ENCODE data around the gene VAV3.
"Not testable (repeated sequence)": the region's sequence is repeated elsewhere in the genome, so short reads cannot be mapped to it uniquely, and the experiment has no call there.

The VAV3 gene

GRCh38 chr1:107707111-107707510 is 257.9 kb downstream of the VAV3 start:
- DNase-seq, result no peak

DNA sequence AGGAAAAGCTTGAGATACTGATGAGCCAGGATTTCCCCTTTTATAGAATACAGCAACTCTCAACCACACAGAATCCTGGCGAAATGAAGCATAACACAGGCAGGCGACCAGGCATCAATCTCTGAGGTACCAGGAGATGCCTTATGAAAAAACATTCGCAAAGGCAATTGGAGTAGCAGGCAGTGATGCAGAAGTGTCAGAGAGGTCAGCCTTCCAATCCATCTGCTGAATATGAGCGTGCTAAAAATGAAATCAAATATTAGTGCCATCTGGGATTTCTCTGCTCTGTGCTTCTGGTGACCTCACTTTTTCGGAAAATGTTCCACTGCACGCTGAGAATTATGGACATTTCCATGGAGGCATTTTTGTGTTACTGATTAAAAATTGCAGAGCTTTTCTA is 258.8 kb downstream of the VAV3 start:
- DNase-seq, result no peak

- DNase-seq, result no peak
Measured at GRCh38 chr1:107704911-107705310, 260.1 kb downstream of the VAV3 start.

- DNase-seq, result no peak
Measured at GRCh38 chr1:107702946-107703571, 261.9 kb downstream of the VAV3 start.

DNA sequence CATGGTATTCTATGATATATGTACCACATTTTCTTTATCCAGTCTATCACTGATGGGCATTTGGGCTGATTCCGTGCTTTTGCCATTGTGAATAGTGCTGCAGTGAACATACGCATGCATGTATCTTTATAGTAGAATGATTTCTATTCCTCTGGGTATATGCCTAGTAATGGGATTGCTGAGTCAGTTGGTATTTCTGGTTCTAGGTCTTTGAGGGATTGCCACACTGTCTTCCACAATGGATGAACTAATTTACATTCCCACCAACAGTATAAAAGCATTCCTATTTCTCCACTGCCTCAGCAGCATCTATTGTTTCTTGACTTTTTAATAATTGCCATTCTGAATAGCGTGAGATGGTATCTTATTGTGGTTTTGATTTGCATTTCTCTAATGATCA is 264.3 kb downstream of the VAV3 start:
- DNase-seq, result not testable (repeated sequence)

- no peak for DNase-seq
Measured at GRCh38 chr1:107698161-107698560, 266.8 kb downstream of the VAV3 start.

GRCh38 chr1:107695341-107695740 is 269.6 kb downstream of the VAV3 start:
- no peak for DNase-seq

DNA sequence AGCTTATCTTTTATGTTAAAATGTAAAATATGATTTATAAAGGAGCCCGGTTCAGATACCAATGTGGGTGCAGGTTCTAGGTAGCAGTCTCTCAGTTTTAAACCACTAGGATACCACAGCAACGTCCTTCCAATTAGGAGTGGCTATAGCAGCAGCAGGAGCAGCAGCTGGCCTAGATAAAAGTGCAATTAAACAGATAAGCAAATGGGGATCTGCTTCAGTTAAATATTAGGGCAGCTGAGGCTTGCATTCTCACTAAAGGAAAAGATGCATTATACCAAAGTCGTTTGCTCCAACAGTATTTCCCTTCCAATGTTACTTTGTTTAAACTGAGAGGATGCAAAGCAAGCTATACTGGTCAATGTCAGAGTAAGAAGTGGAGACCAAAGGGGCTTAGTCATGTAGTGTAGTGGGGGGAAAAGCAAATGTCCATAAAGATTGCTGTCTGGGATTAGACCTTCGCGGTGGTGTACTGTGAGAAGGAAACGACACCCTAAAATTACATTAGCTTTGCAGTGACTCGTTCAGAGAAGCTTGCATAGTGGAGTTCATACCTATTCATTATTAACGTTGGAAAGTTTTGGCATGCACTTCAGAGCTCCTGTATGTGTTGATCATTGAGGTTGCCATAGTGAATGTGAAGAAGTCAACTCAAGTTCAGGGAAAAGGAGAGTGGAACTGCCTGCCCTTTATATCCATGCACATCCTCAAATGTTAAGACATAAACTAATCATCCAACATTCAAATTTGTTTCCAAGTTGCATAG is 272.2 kb downstream of the VAV3 start:
- no peak for DNase-seq

- DNase-seq, result no peak
Measured at GRCh38 chr1:107691540-107691939, 273.4 kb downstream of the VAV3 start.

DNA sequence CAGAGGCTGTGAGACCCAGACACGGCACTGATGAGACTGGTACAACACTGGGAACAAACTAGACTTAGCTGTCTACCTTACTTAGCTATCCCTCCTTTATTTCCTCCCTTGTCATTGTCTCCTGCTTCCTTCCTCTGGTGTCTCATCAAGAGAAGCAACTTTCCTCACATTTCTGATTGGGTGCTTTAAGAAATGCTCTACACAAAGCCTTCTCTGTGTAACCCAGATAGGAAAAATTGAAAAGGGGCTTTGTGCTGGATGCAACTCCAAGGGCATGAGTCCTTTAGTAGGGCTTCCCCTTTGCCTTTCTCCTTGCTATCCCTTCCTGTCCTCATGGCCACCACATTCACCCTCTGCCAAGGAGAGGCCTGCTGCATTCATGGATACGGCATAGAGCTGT is 274.5 kb downstream of the VAV3 start:
- DNase-seq, result no peak

DNA sequence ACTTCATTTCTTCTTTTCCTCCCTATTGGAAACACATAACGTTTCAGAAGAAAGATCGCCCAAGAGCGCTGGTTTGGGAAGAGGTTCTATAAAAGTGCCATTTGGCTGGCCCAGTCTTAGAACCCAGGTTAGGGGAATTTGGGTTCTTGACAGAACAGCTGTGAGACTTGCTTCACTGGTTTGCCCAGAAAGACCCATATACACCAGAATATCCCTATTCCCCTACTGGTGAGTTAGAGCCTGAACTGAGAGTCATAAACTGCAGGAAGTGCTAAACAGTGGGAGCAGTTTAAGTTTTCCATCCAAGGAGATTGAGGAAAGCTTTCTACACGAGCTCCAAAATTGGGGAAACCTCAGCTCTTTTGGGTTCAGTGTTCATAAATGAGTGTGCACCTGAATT is 275.2 kb downstream of the VAV3 start:
- DNase-seq, result no peak

DNA sequence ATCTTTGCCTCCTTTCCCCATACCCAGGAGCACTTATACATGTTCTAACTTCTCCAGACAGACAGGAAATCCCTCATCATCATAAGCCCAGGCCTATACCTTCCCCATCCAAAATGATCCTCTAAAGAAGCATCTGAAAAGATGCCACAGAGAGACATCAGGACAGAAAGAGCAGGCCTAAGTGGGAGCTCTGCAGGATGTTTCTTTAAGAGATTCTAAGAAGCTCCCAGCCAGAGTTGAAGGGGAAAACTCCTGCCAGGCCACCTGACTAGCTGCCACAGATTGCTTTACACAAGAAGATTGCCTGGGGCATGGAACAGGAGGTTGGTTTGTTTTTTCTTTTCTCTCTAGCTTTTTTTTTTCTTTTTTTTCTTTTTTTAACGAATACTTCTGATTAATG is 275.8 kb downstream of the VAV3 start:
- DNase-seq, result no peak

DNA sequence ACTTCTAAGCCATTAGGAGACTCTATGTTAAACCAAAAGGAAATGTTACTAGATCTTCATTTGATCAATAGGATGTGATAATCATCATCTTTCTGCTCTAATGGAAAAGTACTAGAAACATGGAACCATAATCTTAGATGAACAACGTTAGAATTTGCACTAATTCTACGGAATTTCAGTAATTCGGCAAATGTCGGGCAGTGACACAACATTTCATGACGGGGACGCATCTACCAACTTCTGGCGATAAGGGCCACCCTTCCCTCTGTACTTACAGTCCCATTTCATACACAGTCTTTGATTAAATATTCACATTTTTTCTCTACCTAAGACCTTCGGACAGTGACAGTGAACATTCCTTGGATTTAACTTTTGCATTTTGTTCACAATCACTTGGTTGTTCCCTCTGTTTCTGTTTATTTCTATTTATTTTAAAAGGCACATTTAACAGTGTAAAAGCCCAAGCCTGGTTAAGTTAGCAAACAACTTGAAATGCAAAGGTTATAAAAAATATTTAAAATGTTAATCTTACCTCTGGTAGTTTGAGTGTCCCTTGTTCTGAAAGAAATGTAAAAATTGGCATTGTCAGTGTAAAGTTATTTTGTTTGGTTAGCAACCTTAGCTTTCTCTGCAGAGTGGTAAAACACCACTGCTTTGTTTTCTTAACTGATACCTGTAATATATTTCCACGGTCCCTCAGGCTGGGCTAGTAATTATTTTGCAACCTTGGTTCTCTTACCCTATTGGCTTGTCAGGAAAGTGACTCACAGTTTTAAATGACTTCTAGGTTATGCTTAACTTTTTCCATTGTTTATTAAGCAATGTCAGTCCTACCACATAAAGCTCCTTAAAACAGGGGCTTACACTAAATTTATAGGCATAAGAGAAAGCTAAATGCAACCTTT is 276.9 kb downstream of the VAV3 start:
- DNase-seq, result no peak

DNA sequence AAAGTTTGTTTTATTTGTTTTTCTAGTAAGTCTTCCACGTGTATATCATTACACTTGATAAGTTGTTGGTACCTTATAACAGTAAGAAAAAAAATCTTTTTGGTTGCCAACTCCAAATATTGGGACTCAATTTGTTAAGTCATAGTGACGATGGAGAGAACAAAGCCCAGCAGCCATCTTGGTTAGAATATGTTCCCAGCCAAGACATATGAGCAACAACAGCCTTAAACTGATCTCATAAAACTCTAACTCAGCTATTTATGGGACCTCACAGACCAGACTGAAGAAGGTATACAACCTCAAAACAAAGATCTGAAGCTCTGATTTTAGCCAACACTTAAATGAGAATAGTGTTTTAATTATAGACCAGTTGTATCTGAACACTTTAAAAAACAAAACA is 281.3 kb downstream of the VAV3 start:
- DNase-seq, result no peak

GRCh38 chr1:107683191-107683657 is 281.8 kb downstream of the VAV3 start:
- DNase-seq, result no peak

DNA sequence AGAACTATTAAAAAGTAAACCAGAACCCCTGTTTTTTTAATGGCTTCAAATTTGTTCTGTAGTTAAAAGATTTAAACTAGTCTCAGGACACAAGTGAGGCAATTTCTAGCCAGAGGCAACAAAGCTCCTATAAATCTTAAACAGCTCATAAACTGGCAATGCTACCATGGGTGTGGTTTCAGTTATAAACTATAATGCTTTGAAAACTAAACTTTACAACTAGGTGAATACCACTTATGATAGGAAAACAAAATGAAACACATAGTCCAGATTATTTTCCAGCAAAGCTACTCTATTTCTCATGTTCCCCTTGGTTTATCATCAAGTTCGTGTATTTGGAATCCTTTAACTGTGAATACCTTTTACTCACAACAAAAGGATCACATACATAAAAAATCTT is 282.5 kb downstream of the VAV3 start:
- DNase-seq, result no peak

DNA sequence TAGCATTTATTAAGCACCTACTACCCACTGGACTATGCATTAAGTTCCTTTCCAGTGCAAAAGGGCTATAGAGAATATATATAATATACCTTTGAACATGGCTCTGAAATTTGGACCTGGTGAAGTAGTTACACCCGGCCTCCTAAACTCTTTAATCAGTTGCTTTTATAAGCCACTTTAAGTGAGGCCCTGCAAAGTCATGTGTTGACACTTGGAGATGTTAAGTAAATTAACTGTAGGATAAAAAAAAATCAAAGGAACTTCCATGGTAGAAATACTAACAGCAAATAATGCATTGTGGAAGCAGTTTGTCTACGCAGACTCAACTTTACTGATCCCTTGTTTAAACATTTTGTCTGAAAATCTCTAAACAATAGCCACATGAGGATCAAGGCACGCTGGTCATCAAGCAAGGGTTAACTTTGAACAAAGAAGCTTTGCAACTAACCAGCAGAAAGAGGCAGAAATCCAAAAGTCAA is 283.9 kb downstream of the VAV3 start:
- no peak for DNase-seq

GRCh38 chr1:107680579-107680985 is 284.4 kb downstream of the VAV3 start:
- no peak for DNase-seq

- no peak for DNase-seq
Measured at GRCh38 chr1:107679411-107679953, 285.5 kb downstream of the VAV3 start.

DNA sequence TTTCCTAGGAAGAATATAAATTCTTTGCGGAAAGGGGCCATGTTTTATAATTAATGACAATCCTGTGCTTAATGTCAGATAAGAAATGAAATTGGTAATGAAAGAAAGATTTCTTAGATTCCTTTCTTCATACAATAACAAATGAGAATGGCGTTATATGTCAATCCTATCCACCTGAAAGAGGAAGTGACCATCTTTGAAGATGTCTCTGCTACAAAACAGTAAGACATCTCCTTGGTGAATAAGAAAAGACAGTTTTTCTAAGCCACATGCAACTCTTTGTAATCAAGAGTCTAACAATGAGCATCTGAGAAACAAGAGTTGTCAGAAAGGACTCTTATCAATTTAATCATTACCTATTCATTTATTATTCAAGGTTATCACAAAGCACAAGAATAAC is 286.0 kb downstream of the VAV3 start:
- DNase-seq, result no peak

- no peak for DNase-seq
Measured at GRCh38 chr1:107677697-107678096, 287.3 kb downstream of the VAV3 start.

- no peak for DNase-seq
Measured at GRCh38 chr1:107674486-107674885, 290.5 kb downstream of the VAV3 start.

- no peak for DNase-seq
Measured at GRCh38 chr1:107673006-107673405, 292.0 kb downstream of the VAV3 start.

Data from EL (cell line).